Measurements from ENCODE around the gene PCNX2.

Gene PCNX2

GRCh38 chr1:233255145-233255544 is 40.4 kb downstream of the PCNX2 start:
- no peak for DNase-seq

GRCh38 chr1:233253832-233254331 is 41.6 kb downstream of the PCNX2 start:
- DNase-seq = no peak

- DNase-seq = no peak
These were observed 42.2 kb downstream of the PCNX2 start for GRCh38 chr1:233253231-233253831.

- no peak for DNase-seq
These were observed 43.1 kb downstream of the PCNX2 start for GRCh38 chr1:233252441-233252840.

GRCh38 chr1:233251201-233251720 is 44.3 kb downstream of the PCNX2 start:
- no peak for DNase-seq

GRCh38 chr1:233248014-233248413 is 47.5 kb downstream of the PCNX2 start:
- no peak for DNase-seq

GRCh38 chr1:233246965-233247364 is 48.6 kb downstream of the PCNX2 start:
- no peak for DNase-seq

GRCh38 chr1:233245191-233245765 is 50.2 kb downstream of the PCNX2 start:
- no peak for DNase-seq

GRCh38 chr1:233244183-233244582 is 51.3 kb downstream of the PCNX2 start:
- DNase-seq = no peak

GRCh38 chr1:233242827-233243483 is 52.6 kb downstream of the PCNX2 start:
- DNase-seq = no peak

GRCh38 chr1:233241759-233242158 is 53.8 kb downstream of the PCNX2 start:
- no peak for DNase-seq

- no peak for DNase-seq
These were observed 54.5 kb downstream of the PCNX2 start for GRCh38 chr1:233240829-233241682.

- no peak for DNase-seq
These were observed 55.2 kb downstream of the PCNX2 start for GRCh38 chr1:233240371-233240770.

- DNase-seq = no peak
These were observed 56.6 kb downstream of the PCNX2 start for GRCh38 chr1:233238884-233239431.

- DNase-seq = no peak
These were observed 57.9 kb downstream of the PCNX2 start for GRCh38 chr1:233237647-233238046.

- no peak for DNase-seq
These were observed 62.0 kb downstream of the PCNX2 start for GRCh38 chr1:233233508-233234040.

- DNase-seq = no peak
These were observed 65.5 kb downstream of the PCNX2 start for GRCh38 chr1:233230011-233230410.

- DNase-seq = no peak
These were observed 66.2 kb downstream of the PCNX2 start for GRCh38 chr1:233229288-233229687.

GRCh38 chr1:233227930-233228465 is 67.5 kb downstream of the PCNX2 start:
- no peak for DNase-seq

- DNase-seq = no peak
These were observed 71.2 kb downstream of the PCNX2 start for GRCh38 chr1:233224311-233224710.

GRCh38 chr1:233217832-233218231 is 77.7 kb downstream of the PCNX2 start:
- DNase-seq = no peak

GRCh38 chr1:233216009-233216408 is 79.5 kb downstream of the PCNX2 start:
- no peak for DNase-seq

Measured in stimulated activated CD8-positive, alpha-beta memory T cell treated with anti-CD3 and anti-CD28 coated beads, Interleukin-4, amount 100 ng/mL, for 48 hours (primary cell).